HG02981 (cell line): ENCODE results near the gene APOBR.
"Not testable (repeated sequence)": the region's sequence is repeated elsewhere in the genome, so short reads cannot be mapped to it uniquely, and the experiment has no call there.

ENCODE experiments used
- ATAC-seq: cut with Tn5 transposase; IDR thresholded peaks from one replicate; pipeline ENCODE4 v1.9.1; 2021; ENCODE audit warnings: mild to moderate bottlenecking, moderate library complexity; ENCODE audit not compliant: unreplicated experiment

The APOBR gene

DNA sequence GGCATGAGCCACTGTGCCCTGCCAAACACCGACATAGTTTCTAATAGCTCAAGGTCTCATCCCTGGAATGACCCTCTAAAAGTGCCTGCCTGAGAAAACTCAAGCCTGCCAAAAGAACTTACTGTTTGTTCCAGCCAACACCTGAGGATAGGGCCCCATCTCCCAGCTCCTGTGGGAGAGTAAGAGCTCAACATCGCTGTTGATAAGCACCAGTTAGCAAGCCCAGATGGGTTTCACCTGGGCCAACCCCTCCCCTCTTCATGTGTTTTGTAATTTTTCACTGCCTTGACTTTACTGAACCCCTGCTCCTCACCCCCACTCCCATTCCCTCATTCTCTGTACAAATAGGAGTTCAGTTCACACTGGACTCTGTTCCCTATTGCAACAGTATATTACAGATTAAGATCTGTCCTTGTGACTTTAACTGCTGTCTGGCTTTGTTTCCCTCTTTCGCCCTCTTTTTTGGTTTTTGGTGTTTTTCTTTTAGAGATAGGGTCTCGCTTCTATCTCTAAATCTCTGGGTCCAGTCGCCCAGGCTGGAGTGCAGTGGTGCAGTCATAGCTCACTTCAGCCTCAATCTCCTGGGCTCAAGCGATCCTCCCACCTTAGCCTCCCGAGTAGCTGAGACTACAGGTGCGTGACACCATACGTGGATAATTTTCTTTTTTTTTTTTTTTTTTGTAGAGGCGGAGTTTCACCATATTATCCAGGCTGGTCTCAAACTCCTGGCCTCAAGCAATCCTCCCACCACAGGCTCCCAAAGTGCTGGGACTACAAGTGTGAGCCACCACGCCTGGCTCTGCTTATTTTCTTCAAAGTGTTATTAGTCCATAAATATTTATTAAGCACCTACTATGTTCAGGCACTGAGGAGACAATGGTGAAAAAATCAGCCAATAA lies 32.0 kb downstream of the APOBR start:
- ATAC-seq, result no peak

DNA sequence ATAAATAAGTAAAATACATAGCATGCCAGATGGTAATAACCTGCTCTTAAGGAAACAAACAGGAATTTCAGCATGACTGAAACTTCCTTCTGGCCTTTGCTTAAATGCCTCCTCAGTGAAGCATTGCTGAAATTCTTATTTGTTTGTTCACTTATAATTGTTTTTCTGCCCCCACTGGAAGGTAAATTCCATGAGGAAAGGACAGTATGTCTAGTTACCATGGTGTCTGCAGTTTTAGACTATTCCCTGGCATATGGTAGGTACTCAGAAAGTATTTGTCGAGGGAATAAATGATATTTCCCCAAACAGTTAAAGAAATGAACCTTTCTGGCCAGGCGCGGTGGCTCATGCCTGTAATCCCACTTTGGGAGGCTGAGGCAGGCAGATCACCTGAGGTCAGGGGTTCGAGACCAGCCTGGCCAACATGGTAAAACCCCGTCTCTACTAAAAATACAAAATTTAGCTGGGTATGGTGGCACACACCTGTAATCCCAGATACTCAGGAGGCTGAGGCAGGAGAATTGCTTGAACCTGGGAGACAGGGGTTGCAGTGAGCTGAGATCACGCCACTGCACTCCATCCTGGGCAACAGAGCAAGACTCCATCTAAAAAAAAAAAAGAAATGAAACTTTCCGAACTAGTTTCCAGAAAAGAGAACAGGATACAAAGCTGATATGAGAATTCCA lies 32.8 kb downstream of the APOBR start:
- not testable (repeated sequence) for ATAC-seq

DNA sequence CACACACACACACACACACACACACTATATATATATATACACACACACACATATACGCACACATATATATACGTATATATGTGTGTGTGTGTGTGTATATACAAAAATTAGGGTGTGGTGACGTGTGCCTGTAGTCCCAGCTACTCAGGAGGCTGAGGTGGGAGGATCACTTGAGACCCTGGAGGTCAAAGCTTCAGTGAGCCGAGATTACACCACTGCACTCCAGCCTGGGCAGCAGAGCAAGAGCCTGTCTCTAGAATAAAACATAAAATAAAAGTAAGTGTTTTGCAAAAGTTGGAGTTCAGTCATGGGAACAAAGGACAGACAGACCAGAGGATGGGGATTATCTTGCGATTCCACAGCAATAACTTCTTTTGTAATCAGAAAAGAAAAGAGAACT lies 33.5 kb downstream of the APOBR start:
- ATAC-seq, result no peak

DNA sequence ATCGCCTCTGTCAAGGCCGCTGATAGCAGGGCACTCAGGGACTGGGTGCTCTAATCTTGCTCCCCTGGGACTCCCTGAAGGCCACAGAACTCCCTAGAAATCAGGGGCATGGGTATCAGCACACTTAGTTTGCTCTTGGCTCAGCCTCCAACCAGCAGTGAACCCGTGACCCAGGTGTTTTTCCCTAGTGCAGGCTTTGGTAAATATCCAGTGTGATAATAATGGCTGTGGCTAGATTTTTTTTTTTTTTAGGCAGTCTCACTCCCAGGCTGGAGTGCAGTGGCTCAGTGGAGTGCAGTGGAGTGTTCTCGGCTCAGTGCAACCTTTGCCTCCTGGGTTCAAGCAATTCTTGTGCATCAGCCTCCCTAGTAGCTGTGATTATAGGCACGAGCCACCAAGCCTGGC lies 34.0 kb downstream of the APOBR start:
- no peak for ATAC-seq

DNA sequence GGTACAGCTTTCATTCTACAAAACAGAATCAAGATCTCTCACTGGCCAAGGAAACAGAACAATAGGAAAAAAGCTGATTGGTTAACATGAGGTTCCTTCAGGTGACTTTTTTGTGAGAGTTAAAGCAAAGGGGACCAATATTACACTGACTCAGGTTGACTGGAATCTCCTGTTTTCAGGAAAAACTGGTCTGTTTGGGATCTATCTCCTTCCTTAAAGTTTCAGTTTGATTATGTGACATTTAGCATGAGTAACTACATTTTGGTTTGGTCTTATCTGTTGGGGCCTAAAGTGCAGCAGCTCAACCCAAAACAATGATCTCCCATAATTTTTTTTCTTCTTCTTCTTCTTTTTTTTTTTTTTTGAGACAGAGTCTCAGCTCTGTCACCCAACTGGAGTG lies 34.7 kb downstream of the APOBR start:
- ATAC-seq, result no peak

DNA sequence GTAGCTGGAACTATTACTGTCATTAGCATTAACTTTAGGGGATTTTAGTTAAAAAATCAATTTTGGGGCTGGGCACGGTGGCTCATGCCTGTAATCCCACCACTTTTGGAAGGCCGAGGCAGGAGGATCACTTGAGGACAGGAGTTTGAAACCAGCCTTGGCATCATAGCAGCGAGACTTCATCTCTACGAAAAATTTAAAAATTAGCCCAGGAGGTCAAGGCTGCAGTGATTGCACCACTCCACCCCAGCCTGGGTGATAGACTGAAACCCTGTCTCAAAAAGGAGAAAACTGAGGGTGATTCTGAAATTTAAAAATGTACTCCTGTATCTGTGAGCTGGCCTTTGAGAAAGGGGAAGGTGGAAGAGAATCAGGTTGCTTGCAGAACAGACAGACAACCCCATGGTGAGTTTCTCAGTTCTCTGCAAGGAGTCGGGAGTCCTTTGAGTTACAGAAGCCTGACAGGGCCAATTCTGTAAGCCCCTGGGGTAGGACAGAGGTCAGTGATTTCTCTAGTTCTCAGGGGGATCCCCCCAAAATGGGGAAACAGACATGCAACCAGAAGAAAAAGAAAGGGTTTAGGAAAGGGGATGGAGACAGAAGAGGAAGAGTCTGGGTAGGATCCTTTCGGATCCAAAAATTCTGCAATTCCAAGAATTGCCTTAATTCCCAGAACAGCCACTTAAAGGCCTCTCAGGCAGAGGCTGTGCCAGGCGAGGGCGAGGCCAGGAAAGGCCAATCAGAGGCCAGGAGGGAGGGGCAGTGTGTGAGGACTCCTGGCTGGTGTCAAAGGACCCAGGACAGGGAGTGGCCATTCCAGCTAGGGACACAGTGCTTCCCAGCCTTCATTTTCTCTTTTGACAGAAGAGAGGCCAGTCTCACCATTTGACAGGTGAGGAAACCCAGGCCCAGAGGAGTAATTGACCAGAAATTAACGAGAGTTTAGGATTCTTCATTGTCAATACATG lies 37.6 kb downstream of the APOBR start:
- no peak for ATAC-seq

DNA sequence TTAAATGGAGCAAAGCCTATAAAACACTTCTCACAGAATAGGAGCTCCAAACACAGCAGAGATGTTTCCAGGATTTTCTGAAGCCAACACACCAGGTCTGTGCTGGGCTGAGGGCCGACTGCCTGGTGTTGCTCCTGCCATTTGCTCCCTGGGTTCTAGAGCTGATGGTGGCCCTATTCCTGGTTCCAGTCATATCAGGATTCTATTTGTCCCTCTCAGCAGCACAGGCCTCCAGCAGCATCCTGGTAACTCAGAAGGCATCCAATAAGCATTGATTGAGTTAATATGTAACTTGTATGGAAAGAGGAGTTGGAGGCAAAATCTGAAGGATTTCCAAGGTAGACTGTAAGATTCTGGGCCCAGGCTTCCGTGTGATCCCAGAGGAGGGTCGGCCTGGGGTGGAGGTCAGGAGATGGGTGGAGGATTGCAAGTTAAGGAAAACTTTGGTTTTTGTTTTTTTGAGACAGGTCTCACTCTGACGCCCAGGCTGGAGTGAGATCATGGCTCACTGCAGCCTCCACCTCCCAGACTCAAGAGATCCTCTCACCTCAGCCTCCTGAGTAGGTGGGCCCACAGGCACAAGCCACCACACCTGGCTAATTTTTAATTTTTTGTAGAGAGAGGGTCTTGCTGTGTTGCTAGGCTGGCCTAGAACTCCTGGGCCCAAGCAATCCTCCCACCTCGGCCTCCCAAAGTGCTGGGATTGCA lies 38.7 kb downstream of the APOBR start:
- ATAC-seq, result no peak

DNA sequence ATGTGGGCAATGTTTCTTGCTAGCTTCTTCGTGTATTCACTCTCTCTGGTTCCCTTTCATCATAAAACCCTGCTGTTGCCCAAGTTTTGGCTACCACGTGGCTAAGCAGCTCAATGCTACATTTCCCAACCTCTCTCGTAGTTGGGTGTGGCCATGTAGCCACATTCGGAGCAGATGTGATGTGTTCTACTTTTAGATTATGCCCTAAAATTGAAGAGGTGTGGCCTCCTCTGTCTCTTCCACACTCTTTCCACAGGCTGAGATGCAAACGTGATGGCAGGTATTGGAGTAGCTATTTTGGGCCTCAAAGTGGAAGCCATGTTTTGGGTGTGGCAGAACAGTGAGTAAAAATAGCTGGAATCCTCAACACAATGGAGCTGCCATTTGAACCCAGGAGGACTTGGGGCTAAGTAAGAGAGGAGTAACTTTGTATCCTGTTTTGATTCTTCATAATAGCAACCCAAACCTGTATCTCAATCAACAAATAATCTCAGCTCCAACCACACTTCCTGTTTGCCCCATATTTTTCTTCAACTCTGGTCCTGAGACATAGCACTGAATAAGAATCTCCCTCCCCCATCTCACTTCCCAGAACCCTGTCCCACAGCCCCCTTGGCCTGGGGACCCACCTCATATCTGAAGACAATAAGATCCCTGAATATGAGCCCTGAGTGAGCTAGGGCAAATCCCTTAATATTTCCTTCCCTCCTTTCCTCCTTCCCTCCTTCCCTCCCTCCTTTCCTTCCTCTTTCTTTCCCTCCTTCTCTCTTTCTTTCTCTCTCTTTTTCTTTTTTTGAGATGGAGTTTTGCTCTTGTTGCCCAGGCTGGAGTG lies 40.3 kb downstream of the APOBR start:
- ATAC-seq, result no peak

DNA sequence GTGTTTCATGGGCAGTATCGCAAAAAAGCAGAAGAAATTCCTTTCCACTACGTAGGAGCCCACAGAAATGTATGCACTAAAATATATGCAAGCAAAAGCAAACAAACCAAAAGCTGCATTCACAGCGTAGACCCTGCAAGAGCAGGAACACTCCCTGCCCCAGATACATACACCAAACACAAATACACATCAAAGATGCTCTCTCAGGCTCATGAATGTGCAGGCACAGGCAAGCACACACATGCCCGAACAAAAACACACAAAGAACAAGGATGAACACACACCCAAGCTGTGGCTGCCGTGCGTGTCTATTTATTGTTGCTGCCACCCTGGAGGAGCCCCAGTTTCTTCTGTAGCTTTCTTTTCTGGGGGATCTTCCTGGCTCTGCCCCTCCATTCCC lies 42.6 kb downstream of the APOBR start:
- ATAC-seq, result no peak

DNA sequence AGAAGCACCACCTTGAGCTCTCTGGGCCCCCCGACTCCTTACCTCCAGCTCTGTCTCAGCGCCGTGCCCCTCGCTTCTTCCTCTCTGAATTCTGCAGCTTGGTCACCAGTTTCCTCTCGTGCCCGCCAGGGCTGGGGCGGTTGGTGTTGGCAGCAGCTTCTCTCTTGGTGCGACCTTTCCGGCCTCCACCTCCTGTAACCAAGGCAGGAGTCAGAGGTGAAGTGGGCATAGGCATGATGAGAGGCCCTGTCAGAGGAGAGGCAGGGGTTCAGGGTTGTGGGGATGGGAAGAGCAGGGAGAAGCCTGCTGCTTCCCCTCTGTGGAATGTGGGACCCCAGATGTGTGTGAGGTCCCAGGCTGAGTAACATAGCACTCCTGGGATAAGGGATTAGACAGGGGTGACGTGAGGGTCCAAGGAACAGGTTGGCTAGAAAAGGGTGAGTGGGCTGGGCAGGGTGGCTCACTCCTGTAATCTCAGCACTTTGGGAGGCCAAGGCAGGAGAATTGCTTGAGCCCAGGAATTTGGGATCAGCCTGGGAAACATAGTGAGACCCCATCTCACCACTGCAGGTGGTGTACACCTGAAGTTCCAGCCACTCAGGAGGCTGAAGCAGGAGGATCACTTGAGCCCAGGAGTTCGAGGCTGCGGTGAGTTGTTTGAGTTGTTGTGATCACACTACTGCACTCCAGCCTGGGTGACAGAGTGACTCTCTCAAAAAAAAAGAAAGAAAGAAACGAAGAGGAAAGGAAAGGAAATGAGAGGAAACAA lies 43.7 kb downstream of the APOBR start:
- ATAC-seq, result no peak

DNA sequence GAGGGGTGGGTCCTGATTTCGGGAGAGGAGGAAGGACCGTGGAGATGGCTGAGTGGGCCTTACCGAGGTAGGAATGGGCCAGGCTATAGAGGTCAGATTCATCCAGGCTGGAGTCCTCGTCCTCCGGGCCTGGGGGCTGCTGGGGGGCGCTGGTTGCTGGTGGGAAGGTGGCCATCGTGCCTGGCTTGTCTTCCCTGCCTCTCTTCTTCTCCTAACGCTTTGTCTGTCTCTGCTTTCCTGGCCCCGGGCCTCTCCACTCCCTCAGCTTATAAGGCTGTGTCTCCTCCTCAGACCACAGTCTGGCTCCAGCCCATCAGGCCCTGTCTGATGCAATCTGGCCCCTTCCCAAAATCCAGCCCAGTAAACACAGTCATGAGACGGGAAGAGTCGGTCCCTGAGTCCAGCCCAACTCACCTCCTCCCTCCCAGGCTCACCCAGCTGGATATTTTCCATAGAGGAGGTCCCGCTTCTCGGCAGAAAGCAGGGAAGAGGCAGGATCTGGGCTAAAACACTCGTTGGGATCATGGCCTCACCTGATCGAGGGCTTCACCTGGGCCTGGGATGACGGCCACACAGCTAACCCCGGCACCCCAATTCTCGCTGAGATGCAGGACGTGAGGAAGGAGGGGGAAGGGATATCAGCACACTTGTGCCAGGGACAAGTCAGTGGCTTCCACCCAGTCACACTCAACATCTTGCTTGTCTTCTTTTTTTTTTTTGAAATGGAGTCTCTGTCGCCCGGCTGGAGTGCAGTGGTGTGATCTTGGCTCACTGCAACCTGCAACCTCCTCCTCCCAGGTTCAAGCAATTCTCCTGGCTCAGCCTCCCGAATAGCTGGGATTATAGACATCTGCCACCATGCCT lies 44.5 kb downstream of the APOBR start, which contains the start of gene NUPR1:
Gene NUPR1, minus strand, starts transcription at position 242 of the 864 bp plus-strand sequence. Its CDS starts 67 bp downstream, at position 175.
- ATAC-seq, result no peak

DNA sequence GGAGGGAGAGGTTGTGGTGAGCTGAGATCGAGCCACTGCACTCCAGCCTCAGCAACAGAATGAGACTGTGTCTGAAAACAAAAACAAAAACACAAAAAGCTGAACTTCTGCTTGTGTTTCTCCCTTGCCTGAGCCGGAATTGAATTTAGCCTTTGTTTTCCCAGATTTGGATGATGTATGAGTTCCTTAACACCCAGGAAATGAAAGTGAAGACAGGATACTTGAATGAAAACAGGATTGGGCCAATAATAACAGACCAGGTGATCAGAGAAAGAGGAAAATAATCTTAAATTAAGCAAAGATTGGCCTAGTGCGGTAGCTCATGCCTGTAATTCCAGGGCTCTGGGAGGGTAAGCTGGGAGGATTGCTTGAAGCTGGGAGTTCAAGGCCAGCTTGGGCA lies 45.9 kb downstream of the APOBR start:
- ATAC-seq, result no peak

DNA sequence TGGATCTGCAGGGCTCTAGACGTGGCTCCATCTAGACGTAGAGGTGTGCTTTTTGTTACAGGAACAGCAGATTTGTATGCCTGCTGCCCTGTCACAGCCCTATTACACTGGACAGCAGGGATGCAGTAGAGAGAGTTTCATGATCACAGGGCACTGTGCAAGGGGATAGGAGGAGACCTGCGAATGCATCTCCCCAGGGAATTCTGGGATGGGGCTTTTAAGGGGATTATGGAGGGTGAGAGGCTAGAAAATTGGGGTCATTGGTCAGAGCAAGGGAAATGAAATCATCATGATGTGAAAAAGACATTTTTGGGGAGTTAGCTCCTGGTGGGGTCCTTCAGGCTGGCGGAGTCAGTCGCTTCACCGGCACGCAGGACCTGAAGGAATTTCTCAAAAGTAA lies 48.2 kb downstream of the APOBR start:
- ATAC-seq, result no peak

DNA sequence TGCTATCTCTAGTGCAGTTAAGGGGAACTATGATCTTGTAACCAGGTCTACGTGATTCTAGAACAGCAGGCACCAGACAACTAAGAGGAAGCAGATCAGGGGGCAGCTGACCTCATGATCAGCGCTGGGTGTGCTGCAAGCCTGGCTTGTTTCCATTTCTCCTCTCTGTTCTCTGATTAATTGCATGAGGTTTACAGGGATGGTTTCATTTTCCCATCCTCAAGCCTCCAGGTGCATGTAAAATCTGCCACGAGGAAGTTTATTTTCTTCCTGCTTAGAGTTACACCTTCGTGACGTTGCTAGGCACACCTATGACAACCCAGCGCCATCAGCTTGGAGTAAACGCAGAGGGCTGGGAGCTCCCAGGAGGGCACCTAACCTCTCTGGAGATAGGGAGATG lies 48.6 kb downstream of the APOBR start:
- no peak for ATAC-seq

DNA sequence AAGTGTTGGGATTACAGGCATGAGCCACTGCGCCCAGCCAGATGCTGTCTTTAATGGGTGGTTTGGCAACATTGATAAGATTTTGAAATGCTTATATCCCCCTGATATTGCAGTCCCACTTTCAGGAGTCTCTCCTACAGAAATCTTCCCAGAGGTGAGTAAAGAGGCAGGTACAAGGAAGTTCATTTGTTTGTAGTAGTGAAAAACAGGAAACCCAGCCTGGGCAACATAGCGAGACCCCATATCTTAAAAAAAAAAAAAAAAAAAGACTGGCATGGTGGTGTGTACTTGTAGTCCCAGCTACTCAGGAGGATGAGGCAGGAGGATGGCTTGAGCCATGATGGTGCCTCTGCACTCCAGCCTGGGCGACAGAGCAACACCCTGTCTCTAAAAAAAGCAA lies 50.6 kb downstream of the APOBR start:
- no peak for ATAC-seq

DNA sequence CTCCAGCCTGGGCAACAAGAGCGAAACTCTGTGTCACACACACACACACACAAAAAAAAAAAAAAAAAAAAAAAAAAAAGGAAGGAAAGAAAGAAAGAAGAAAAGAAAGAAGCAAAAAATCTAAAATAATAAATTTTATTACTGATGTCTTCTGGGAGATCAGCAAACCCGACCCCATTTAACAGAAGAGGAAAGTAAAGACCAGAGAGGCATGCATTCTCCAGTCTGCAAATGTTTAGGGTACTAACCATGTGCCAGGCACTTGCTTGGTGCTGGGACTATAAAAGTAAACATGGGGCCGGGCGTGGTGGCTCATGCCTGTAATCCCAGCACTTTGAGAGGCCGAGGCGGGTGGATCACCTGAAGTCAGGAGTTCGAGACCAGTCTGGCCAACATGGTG lies 51.5 kb downstream of the APOBR start:
- not testable (repeated sequence) for ATAC-seq

DNA sequence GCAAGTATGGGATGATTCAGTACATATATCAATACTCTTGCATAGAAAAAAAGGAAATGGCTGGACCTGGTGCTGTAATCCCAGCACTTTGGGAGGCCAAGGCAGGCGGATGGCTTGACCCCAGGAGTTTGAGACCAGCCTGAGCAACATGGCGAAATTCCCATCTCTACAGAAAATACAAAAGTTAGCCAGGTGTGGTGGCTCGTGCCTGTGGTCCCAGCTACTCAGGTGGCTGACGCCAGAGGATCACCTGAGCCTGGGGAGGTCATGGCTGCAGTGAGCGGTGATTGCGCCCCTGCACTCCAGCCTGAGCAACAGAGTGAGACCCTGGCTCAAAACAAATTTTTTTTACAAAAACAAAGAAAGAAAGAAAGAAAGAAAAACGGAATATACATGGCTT lies 52.2 kb downstream of the APOBR start:
- ATAC-seq, result no peak

DNA sequence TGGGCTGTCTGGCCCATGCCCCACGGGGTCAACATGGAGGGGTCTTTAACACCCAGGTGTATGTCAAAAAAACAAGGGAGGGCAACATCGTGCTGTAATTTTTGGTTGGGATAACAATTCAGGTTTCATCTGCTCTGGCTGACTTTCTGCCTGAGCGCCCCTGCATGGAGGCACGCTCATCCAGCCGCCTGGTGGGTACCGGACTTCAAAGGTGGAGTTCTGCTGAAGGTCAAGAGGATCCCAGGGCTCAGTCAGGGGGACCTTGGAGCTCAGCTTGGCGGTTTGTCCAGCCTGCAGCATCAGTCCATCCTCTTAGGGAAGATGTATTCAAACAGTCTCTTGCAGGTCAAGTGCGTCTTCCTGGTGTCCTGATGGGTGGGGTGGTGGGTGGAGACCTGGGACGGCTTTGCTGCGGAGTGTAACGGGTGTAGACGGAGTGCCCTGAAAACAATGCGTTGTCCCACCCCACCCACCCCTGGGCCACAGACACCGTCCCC lies 53.9 kb downstream of the APOBR start:
- ATAC-seq, result no peak
